ENCODE data around the gene SNAPC3. TPM values are rescaled to one million over a fixed set of nuclear protein-coding genes. Genes with fewer than 3 reads are reported as not detected.

SNAPC3 gene
- total and polyA plus RNA-seq, 7 donors = 16.2 to 41.5 (median 28.4) TPM

- DNase-seq = no peak
- H3K4me1 ChIP-seq = no peaks in the 10 kb centered on the region
- H3K9me3 ChIP-seq = no peaks in the 10 kb centered on the region
- peaks cover 7 to 59% (median 44%) of the 10 kb centered on the region in 4 donors for H3K36me3 ChIP-seq
- H3K4me3 ChIP-seq = no peak overlapping the region
- no peaks in the 10 kb centered on the region for H3K27me3 ChIP-seq
- TF ChIP-seq EP300 (IDR thresholded peaks at IDR 0.05) (no peak), CTCF (IDR thresholded peaks at IDR 0.05) (no peak), POLR2A (IDR thresholded peaks at IDR 0.05) (no peak), POLR2AphosphoS5 (IDR thresholded peaks at IDR 0.05) (no peak)
- intact Hi-C loops (cut with DNase I) = no loop called here
- WGBS, 2 donors = 87 to 98% methylated on average over 3 of the region's 3 CpGs
- H3K27ac ChIP-seq = no peak overlapping the region
Observed at GRCh38 chr9:15444141-15444540, 21.5 kb downstream of the SNAPC3 start.

GRCh38 chr9:15453956-15454355 lies 31.3 kb downstream of the SNAPC3 start:
- no peak overlapping the region for H3K4me3 ChIP-seq
- H3K27ac ChIP-seq = no peak overlapping the region
- WGBS, 2 donors = 92 to 95% methylated on average over 5 of the region's 5 CpGs
- H3K4me1 ChIP-seq = no peaks in the 10 kb centered on the region
- DNase-seq = no peak
- intact Hi-C loops (cut with DNase I) = no loop called here
- no peak for TF ChIP-seq EP300 (IDR thresholded peaks at IDR 0.05)
- TF ChIP-seq CTCF (IDR thresholded peaks at IDR 0.05) = no peak
- TF ChIP-seq POLR2A (IDR thresholded peaks at IDR 0.05) = no peak
- no peak for TF ChIP-seq POLR2AphosphoS5 (IDR thresholded peaks at IDR 0.05)
- no peaks in the 10 kb centered on the region for H3K9me3 ChIP-seq
- peaks cover 4 to 90% (median 18%) of the 10 kb centered on the region in 4 donors for H3K36me3 ChIP-seq
- H3K27me3 ChIP-seq = no peaks in the 10 kb centered on the region

GRCh38 chr9:15461056-15461455 lies 38.4 kb downstream of the SNAPC3 start:
- no peaks in the 10 kb centered on the region for H3K9me3 ChIP-seq
- no peak overlapping the region for H3K4me3 ChIP-seq
- H3K36me3 ChIP-seq = peaks cover 0 to 89% (median 24%) of the 10 kb centered on the region in 4 donors
- no peak for DNase-seq
- no peaks in the 10 kb centered on the region for H3K27me3 ChIP-seq
- 96 to 97% methylated on average over 8 of the region's 8 CpGs for WGBS, 2 donors
- TF ChIP-seq CTCF (IDR thresholded peaks at IDR 0.05) = no peak
- no peak for TF ChIP-seq EP300 (IDR thresholded peaks at IDR 0.05)
- TF ChIP-seq POLR2A (IDR thresholded peaks at IDR 0.05) = no peak
- TF ChIP-seq POLR2AphosphoS5 (IDR thresholded peaks at IDR 0.05) = no peak
- intact Hi-C loops (cut with DNase I) = no loop called here
- H3K27ac ChIP-seq = no peak overlapping the region
- H3K4me1 ChIP-seq = peaks cover 0 to 8% (median 7%) of the 10 kb centered on the region in 4 donors

GRCh38 chr9:15461601-15462000 lies 38.9 kb downstream of the SNAPC3 start:
- Histone ChIP-seq H3K27me3 (no peaks in the 10 kb centered on the region), H3K9me3 (no peaks in the 10 kb centered on the region), H3K4me3 (no peak overlapping the region), H3K4me1 (peaks cover 0 to 8% (median 7%) of the 10 kb centered on the region in 4 donors), H3K27ac (no peak overlapping the region), H3K36me3 (peaks cover 5 to 89% (median 24%) of the 10 kb centered on the region in 4 donors)
- TF ChIP-seq EP300 (IDR thresholded peaks at IDR 0.05) (no peak), POLR2AphosphoS5 (IDR thresholded peaks at IDR 0.05) (no peak), CTCF (IDR thresholded peaks at IDR 0.05) (no peak), POLR2A (IDR thresholded peaks at IDR 0.05) (no peak)
- intact Hi-C loops (cut with DNase I) = no loop called here
- no peak for DNase-seq
- 67 to 70% methylated on average over 2 of the region's 2 CpGs for WGBS, 2 donors

- WGBS, 2 donors = 88 to 90% methylated on average over 3 of the region's 3 CpGs
- Histone ChIP-seq H3K4me3 (no peak overlapping the region), H3K9me3 (no peaks in the 10 kb centered on the region), H3K27ac (no peak overlapping the region), H3K4me1 (peaks cover 0 to 8% (median 7%) of the 10 kb centered on the region in 4 donors), H3K36me3 (peaks cover 0 to 90% (median 11%) of the 10 kb centered on the region in 4 donors), H3K27me3 (no peaks in the 10 kb centered on the region)
- TF ChIP-seq EP300 (IDR thresholded peaks at IDR 0.05) = no peak
- TF ChIP-seq POLR2A (IDR thresholded peaks at IDR 0.05) = no peak
- DNase-seq = no peak
- intact Hi-C loops (cut with DNase I) = no loop called here
Observed at GRCh38 chr9:15468145-15468544, 45.5 kb downstream of the SNAPC3 start.
